ENCODE results near the gene IRGC. TPM values are rescaled to one million over a fixed set of nuclear protein-coding genes. Genes with fewer than 3 reads are reported as not detected.

Gene IRGC
- total RNA-seq, 4 donors from 2014 or later, result not detected

- no peaks in the 10 kb centered on the region for H3K4me1 ChIP-seq
- no peak for TF ChIP-seq EP300 (IDR thresholded peaks at IDR 0.05)
- TF ChIP-seq CTCF (IDR thresholded peaks at IDR 0.05), result no peak
- TF ChIP-seq POLR2A (IDR thresholded peaks at IDR 0.05), result no peak
- TF ChIP-seq POLR2AphosphoS5 (IDR thresholded peaks at IDR 0.05), result no peak
- no peaks in the 10 kb centered on the region for H3K27me3 ChIP-seq
- H3K9me3 ChIP-seq, result no peaks in the 10 kb centered on the region
- 91% methylated on average over 1 of the region's 1 CpG for WGBS
- no peak overlapping the region for H3K27ac ChIP-seq
- no peaks in the 10 kb centered on the region for H3K36me3 ChIP-seq
- H3K4me3 ChIP-seq, result no peak overlapping the region
- no peak for DNase-seq (ENCODE audit: low spot score in 2 of 2)
Observed at GRCh38 chr19:43684326-43684725, 31.6 kb upstream of the IRGC start.

- Histone ChIP-seq H3K9me3 (no peaks in the 10 kb centered on the region), H3K4me1 (no peaks in the 10 kb centered on the region), H3K4me3 (no peak overlapping the region), H3K27me3 (no peaks in the 10 kb centered on the region), H3K27ac (no peak overlapping the region), H3K36me3 (no peaks in the 10 kb centered on the region)
- 86% methylated on average over 1 of the region's 1 CpG for WGBS
- no peak for DNase-seq (ENCODE audit: low spot score in 2 of 2)
- no peak for TF ChIP-seq POLR2AphosphoS5 (IDR thresholded peaks at IDR 0.05)
Observed at GRCh38 chr19:43687660-43687997, 28.2 kb upstream of the IRGC start.

GRCh38 chr19:43688059-43688701, 27.7 kb upstream of the IRGC start:
- H3K27me3 ChIP-seq, result no peaks in the 10 kb centered on the region
- no peaks in the 10 kb centered on the region for H3K36me3 ChIP-seq
- DNase-seq (ENCODE audit: low spot score in 2 of 2), result no peak
- H3K27ac ChIP-seq, result no peak overlapping the region
- TF ChIP-seq EP300 (IDR thresholded peaks at IDR 0.05), result no peak
- TF ChIP-seq POLR2AphosphoS5 (IDR thresholded peaks at IDR 0.05), result no peak
- no peak overlapping the region for H3K4me3 ChIP-seq
- no peaks in the 10 kb centered on the region for H3K4me1 ChIP-seq
- 83% methylated on average over 9 of the region's 10 CpGs for WGBS
- no peaks in the 10 kb centered on the region for H3K9me3 ChIP-seq

- Histone ChIP-seq H3K9me3 (no peaks in the 10 kb centered on the region), H3K27ac (no peak overlapping the region), H3K36me3 (no peaks in the 10 kb centered on the region), H3K4me1 (no peaks in the 10 kb centered on the region), H3K4me3 (no peak overlapping the region), H3K27me3 (no peaks in the 10 kb centered on the region)
- TF ChIP-seq POLR2AphosphoS5 (IDR thresholded peaks at IDR 0.05) (no peak), EP300 (IDR thresholded peaks at IDR 0.05) (no peak), POLR2A (IDR thresholded peaks at IDR 0.05) (no peak), CTCF (IDR thresholded peaks at IDR 0.05) (no peak)
- 61% methylated on average over 3 of the region's 3 CpGs for WGBS
- no peak for DNase-seq (ENCODE audit: low spot score in 2 of 2)
Observed at GRCh38 chr19:43690444-43690843, 25.4 kb upstream of the IRGC start.

GRCh38 chr19:43690890-43691289, 25.0 kb upstream of the IRGC start:
- Histone ChIP-seq H3K9me3 (no peaks in the 10 kb centered on the region), H3K4me1 (no peaks in the 10 kb centered on the region), H3K27me3 (no peaks in the 10 kb centered on the region), H3K36me3 (no peaks in the 10 kb centered on the region), H3K27ac (no peak overlapping the region), H3K4me3 (no peak overlapping the region)
- 90% methylated on average over 3 of the region's 3 CpGs for WGBS
- no peak for DNase-seq (ENCODE audit: low spot score in 2 of 2)
- TF ChIP-seq POLR2AphosphoS5 (IDR thresholded peaks at IDR 0.05) (no peak), CTCF (IDR thresholded peaks at IDR 0.05) (no peak), EP300 (IDR thresholded peaks at IDR 0.05) (no peak), POLR2A (IDR thresholded peaks at IDR 0.05) (no peak)

- Histone ChIP-seq H3K36me3 (no peaks in the 10 kb centered on the region), H3K4me1 (no peaks in the 10 kb centered on the region), H3K27me3 (no peaks in the 10 kb centered on the region), H3K9me3 (no peaks in the 10 kb centered on the region), H3K4me3 (no peak overlapping the region), H3K27ac (no peak overlapping the region)
- 90% methylated on average over 5 of the region's 5 CpGs for WGBS
- DNase-seq (ENCODE audit: low spot score in 2 of 2), result no peak
- TF ChIP-seq EP300 (IDR thresholded peaks at IDR 0.05) (no peak), POLR2A (IDR thresholded peaks at IDR 0.05) (no peak), POLR2AphosphoS5 (IDR thresholded peaks at IDR 0.05) (no peak), CTCF (IDR thresholded peaks at IDR 0.05) (no peak)
Observed at GRCh38 chr19:43691755-43692154, 24.1 kb upstream of the IRGC start.

Data from suprapubic skin (tissue), 4 donors.